NCI-H345 (cell line): ENCODE measurements around the gene GSC2.

Experiments
- DNase-seq: peaks from one replicate; lab custom pipeline; 2025; lab: John Stamatoyannopoulos, UW

GSC2 gene

DNA sequence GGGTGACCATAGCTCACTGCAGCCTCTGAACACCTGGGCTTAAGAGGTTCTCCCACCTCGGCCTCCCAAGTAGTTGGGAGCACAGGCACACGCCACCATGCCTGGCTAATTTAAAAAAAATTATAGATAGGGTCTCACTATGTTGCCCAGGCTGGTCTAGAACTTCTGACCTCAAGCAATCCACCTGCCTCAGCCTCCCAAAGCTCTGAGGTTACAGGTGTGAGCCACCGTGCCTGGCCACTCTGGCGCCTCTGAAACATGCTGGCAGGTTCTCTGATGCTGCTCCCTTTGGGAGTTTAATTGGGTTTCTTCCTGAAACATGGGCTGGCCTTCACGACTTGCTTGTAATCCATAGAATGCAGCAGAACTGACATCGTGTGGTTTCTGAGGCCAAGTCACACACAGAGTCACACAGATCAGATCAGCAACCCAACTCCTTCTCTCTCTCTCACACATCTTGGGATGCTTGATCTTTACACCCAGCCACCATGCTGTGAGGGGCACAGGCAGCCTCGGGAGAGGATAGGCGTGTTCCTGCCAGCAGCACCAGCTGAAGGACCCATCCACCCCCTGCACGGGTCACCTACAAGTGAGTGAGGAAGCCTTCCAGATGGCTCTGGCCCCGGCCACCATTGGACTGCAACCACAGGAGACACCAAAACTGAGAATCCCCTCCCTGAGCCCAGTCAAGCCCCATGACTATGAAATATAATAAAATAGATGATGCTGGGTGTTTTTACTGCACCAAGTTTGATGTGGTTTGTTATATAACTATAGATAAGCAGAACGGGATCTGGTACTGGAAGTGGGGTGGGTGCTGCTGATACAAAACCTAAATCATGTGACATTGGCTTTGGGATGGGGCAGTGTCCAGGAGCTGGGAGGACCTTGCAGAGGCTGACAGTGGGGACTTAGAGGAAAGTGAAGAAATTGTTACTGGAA, 3.1 kb upstream of the GSC2 start:
- DNase-seq: no peak

GRCh38 chr22:19151329-19152191, 1.5 kb upstream of the GSC2 start:
- no peak for DNase-seq

- DNase-seq: no peak
These were observed 613 bp upstream of the GSC2 start for GRCh38 chr22:19150482-19151328.

GRCh38 chr22:19149047-19149883, 827 bp downstream of the GSC2 start:
- peak; percentile 13 for DNase-seq

DNA sequence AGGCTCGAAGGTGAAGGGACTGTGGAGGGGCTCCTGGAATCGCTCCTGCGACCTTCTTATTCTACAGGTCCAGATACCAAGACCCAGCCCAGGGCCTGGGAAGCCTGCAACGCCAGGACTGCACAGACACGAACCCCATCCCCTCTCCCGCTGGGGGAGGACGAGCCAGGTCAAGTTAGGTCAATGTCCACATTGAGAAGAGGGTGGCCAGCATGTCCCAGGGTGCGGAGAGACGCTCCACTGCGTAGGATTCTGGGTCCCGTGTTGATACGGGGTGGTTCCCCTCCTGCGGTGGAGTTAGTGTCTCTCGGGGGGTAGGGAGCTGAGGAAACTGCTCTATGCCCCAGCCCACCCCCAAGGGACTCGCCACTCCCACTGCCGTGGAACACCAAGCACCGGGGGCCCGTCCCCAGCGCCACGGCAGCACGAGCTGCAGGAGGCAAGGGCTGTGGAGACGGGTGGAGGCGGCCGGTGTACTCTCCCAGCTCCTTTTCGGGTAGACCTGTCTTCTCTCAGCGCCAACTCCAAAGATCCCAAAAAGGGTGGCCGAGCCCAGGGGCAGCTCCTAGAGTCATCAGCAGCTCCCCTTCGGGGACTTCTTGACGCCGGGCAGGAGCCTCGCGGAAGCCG, 1.6 kb downstream of the GSC2 start:
- no peak for DNase-seq

DNA sequence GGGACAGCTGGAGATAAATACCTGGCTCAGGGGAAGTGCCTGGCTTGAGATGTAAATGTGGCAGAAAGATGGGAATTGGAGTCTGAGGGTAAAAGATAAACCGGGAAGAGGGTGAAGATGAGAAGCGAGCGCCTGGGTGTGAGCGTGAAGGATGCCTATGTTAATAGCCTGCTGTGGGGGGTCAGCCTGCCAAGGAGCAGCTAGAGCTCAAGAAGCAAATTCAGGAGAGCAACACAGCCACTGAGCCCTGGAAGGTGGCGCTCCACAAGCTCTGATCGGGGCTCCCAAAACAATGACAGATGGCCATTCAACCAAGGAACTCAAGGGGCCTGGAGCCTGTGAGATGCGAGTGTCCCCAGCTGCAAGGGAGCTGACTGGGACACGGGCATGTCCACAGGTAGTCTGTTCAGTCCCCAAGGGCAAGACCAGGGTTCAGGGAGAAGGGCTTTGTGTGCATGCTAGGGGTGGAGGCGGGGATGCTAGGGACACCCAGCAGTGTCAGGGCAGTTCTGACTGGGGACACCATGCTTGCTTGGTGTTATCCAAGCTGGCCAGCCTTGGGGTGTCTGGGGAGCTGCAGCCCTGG, 2.8 kb downstream of the GSC2 start:
- DNase-seq: no peak

- no peak for DNase-seq
These were observed 3.7 kb downstream of the GSC2 start for GRCh38 chr22:19146215-19146968.

DNA sequence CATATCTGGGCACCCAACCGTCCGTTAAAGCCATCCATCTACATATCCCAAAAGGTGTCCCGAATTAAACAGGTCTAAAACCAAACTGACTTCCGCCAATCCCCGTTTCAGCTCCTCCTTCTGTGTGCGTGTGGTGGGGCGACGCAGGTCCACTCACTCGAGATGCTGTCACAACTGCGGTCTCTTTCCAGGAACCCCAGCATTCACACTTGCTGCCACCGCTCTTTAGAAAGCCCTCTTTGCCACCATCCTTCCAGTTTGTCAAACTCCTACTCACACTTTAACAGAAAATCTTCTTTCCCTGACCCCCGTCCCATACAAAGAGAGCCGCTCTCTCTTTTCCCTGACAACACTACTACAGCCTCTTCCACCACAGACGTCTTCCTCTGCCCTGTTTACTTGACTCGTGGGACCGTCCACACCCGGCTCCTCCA, 6.1 kb downstream of the GSC2 start:
- no peak for DNase-seq

DNA sequence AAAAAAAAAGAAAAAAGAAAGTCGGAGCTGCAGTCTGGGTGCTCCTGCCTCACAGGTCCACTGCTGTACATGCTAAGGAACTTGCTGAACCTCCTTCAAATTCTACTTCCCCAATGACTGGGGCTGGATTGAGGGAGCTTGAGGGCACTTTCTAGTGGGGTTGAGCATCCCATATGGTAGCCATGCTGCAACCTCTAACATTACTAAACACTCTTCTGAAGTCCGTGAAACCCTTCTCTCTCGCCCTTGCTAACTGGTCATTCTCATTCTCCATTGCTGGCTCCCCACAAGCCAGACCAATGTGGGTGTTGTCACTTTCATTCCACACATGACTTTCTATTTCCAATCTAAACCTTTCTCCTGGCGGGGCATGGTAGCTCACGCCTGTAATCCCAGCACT, 6.9 kb downstream of the GSC2 start:
- DNase-seq: no peak

DNA sequence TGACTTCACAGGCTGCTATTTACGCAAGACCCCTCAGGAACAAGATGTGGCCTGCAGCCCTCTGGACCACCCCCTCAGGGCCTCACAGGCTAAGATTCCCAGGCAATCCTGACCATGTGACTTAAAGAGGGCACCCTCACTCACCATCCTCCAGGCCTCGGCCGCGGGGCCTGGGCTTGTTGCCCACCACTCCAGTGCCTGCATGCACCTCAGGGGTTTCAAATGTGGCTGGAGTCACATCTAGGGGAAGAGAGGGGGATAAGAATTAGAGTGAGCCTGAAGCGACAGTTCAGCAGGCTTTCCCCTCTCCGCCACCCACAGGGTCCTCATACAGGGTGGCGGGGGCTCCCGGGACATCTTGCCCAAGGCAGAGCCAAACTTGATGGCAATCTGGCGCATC, 7.7 kb downstream of the GSC2 start:
- DNase-seq: no peak

DNA sequence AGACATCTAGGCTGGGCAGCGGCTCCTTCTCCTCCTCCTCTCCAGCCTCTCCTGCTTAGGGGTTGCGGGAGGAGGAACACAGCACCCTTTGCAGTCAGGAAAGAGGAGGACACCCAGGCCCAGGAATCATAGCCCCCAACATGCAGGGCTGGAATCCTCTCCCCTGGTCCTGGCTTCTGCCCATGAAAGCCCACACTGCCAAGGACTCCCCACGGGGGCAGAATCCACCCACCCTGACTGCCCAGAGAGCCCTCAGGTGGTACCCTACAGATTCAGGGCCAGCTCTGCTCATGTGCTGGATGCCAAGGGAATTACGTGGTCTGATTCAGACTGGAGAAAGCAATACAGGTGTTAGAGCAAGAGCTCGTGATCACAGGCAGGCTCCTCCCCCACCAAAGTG, 10.1 kb downstream of the GSC2 start:
- DNase-seq: no peak

GRCh38 chr22:19139001-19139356, 11.1 kb downstream of the GSC2 start:
- no peak for DNase-seq

DNA sequence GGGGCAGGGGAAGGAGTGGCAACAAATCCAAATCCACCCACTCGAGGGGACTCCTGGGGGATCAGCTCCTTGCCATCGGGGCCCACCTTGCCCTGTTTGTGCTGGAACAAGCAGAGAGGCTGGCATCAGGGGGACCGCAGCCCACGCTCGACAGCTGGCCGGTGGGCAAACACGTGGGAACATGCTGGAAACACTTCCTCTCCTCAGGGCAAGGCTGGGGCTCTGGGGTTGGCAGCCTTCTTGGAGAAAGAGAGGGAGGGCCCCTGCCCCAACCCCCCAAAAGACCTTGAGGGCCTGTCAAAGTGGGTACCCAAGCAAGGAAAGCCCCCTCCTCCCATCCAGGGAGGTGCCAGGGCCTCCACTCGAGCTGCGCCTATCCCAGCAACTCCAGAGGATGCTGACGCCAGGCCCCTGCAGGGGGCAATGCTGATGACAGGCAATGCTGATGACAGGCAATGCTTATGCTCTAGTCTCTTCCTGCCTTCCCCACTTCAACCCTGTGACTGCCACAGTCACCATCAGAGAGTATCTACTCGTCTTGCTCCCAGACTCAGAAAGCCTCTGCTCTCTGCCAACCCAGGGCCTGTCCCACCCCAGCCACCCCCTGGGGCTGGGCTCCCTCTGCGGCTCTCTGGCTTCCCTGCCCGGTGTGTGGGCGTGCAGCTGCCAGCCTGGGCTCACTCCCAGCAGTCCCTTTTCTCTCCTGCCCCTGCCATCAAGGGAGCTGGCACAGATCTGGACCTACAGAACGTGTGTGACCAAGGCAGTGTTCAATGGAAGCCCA, 11.7 kb downstream of the GSC2 start:
- no peak for DNase-seq

GRCh38 chr22:19137384-19138216, 12.5 kb downstream of the GSC2 start:
- no peak for DNase-seq

DNA sequence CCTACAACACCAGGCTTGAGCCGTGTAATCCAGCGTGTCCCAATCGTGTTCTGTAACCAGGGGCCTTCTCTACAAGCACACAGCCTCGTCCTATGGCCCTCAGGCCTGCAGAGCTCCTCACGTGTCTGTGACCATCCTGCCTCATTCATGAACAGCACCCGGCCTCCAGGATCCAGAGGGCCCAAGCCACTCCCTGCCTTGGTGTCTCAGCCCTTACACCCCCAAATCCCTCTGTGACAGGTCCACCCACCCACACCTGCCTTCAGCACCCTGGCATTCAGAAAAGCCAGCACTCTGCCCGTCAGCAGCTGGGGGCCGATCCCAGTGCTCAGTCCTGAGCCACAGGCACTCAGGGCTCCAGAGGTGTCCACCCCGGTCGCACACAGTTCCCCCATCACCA, 13.2 kb downstream of the GSC2 start:
- no peak for DNase-seq

GRCh38 chr22:19134874-19135273, 15.2 kb downstream of the GSC2 start:
- no peak for DNase-seq

DNA sequence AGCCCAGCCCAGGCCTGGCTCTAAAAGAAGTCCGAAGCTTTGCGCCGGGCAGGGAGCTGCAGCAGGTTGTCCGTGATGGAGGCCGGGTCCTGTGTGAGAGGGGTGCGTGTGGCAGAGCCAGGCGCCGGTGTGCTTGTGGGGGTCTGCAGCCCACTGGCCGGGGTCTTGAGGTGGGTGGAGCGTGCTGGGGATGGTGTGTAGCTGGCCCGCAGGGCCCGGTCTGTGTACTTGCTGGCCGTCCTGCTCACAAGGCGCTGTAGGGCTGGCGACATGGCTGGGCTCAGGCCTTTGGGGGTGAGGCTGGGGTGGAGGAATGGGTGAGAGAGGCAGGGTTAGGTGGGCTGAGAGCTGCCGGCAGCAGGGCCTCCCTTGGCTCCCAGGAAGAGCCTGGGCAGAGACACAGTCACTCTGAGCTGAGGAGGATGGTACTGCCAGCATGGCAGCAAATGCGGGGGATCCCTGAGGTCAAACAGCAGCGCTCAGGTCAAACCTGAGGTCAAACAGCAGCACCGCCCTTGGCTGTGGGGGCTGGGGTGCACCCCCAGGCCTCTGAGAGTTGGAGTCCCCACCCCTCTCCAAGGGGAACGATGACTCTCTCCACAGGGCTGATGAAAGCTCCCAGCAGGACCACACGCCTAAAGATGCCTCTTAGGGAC, 15.8 kb downstream of the GSC2 start:
- DNase-seq: no peak
